Transverse colon (tissue), 4 donors: ENCODE data around the gene EEFSEC.

Source experiments
- CTCF ChIP-seq, 5 experiments: fragments of 200-600 bp in 3 of 5; fragments of 450-650 bp in 2 of 5; sonication (generic) in 3 of 5; IDR thresholded peaks; 1 replicate in 2 of 5; 2 replicates in 3 of 5; pipeline ENCODE4 v1.5.1; 2016 to 2017; ENCODE audit warnings: antibody characterized with exemption in 5 of 5, inconsistent platforms in 3 of 5, mild to moderate bottlenecking in 2 of 5, moderate library complexity in 1 of 5
- POLR2A ChIP-seq: fragments of 450-650 bp; IDR thresholded peaks from one replicate; pipeline ENCODE4 v1.6.1; 2016; ENCODE audit warnings: antibody characterized with exemption, mild to moderate bottlenecking, moderate library complexity
- POLR2AphosphoS5 ChIP-seq, 3 donors: sonication (generic); formaldehyde crosslinking; IDR thresholded peaks; one replicate each; pipeline ENCODE4 v1.6.1; 2016; ENCODE audit warnings: antibody characterized with exemption in 3 of 3

- TF ChIP-seq CTCF (IDR thresholded peaks at IDR 0.05) (no peak), POLR2A (no peak), POLR2AphosphoS5 (IDR thresholded peaks at IDR 0.05) (no peak)
Observed at GRCh38 chr3:128327606-128328031, 174.3 kb downstream of the EEFSEC start.
